Mammary epithelial cell (primary cell): Measurements from ENCODE around the gene CR2.

ENCODE experiments used
- CTCF ChIP-seq, 2 donors: IDR thresholded peaks in 1 of 2; conservative IDR thresholded peaks in 1 of 2; 2 replicates each; pipeline ENCODE4 v1.5.1; 2011 to 2012; ENCODE audit warnings: inconsistent platforms in 2 of 2, low read length in 2 of 2, mild to moderate bottlenecking in 2 of 2, control low read depth in 1 of 2, low read depth in 1 of 2; ENCODE audit not compliant: insufficient read depth in 1 of 2; ENCODE audit errors: extremely low read depth in 1 of 2
- EZH2 ChIP-seq: IDR thresholded peaks from 2 replicates; pipeline ENCODE4 v1.6.1; 2012; ENCODE audit warnings: low read length, inconsistent platforms, borderline replicate concordance

GRCh38 chr1:207463571-207463970 lies 9.4 kb downstream of the CR2 start:
- TF ChIP-seq CTCF (conservative IDR thresholded peaks at IDR 0.05 in 1 of 2, IDR thresholded peaks at IDR 0.05 in 1 of 2; ENCODE audit: extremely low read depth in 1 of 2, insufficient read depth in 1 of 2, low read depth in 1 of 2, low read length in 2 of 2) (no peak), EZH2 (no peak)
